Measurements from ENCODE around the gene SIM2.

GRCh38 chr21:36671836-36672235, 27.1 kb upstream of the SIM2 start:
- TF ChIP-seq CTCF (CRISPR knock-in tag; IDR thresholded peaks at IDR 0.05): no peak
- no peak for TF ChIP-seq ETV6 (CRISPR knock-in tag; conservative IDR thresholded peaks at IDR 0.05)

Data from HepG2 (cell line).